RWPE1 (cell line): ENCODE measurements around the gene ZFR2.

Source experiments
- CTCF ChIA-PET: fragments of 350-600 bp; sonication (Branson Sonifier 250); formaldehyde crosslinking; extraction: SDS; loops from one replicate; lab custom pipeline; 2021; lab: Yijun Ruan, JAX
- POLR2A ChIA-PET: fragments of 400-600 bp; formaldehyde crosslinking; extraction: SDS; loops from one replicate; lab custom pipeline; 2020; ENCODE audit warnings: antibody characterized with exemption; ENCODE audit not compliant: low non-redundant PET; lab: Yijun Ruan, JAX
- DNase-seq: peaks from one replicate; pipeline ENCODE4 v3.0.0; 2012; ENCODE audit warnings: low spot score
- H3K27ac ChIP-seq: fragments of 450-650 bp; 2 replicates; pipeline ENCODE4 v1.5.1; 2017
- CTCF ChIP-seq: fragments of 450-650 bp; conservative IDR thresholded peaks from 2 replicates; pipeline ENCODE4 v1.5.1; 2017; ENCODE audit warnings: low read depth, mild to moderate bottlenecking

ZFR2 gene

GRCh38 chr19:3790209-3790734 is 78.6 kb downstream of the ZFR2 start:
- DNase-seq: no peak
- ChIA-PET CTCF (interaction anchor here (0.6 to 0.7 kb wide), 2 partner anchors 27 to 71 kb away, joined by 3 to 5 read pairs; no protein-coding TSS in a partner anchor), POLR2A (interaction anchor here (0.5 to 0.6 kb wide), 2 partner anchors 94 to 164 kb away, joined by 7 read pairs; no protein-coding TSS in a partner anchor)
- no peak for TF ChIP-seq CTCF
- H3K27ac ChIP-seq: no peak overlapping the region

GRCh38 chr19:3788996-3789778 is 79.7 kb downstream of the ZFR2 start:
- CTCF ChIA-PET: interaction anchor here (0.6 kb wide), 1 partner anchor 123 kb away, joined by 3 read pairs; no protein-coding TSS in a partner anchor

GRCh38 chr19:3785938-3786824 is 82.7 kb downstream of the ZFR2 start, which contains the start of gene MATK:
Gene MATK (minus strand): TSS chr19:3786381. CDS start chr19:3785135, 1,246 bp downstream.
- H3K27ac ChIP-seq: no peak within 1 kb of the TSS
- DNase-seq: peak; percentile 21
- CTCF ChIA-PET: no interaction called here
- POLR2A ChIA-PET: no interaction called here
- no peak for TF ChIP-seq CTCF

More at GRCh38 chr19:3788996-3789778, 79.7 kb downstream of the ZFR2 start:
- no peak overlapping the region for H3K27ac ChIP-seq
- DNase-seq: no peak
- no peak for TF ChIP-seq CTCF
- POLR2A ChIA-PET: no interaction called here

- H3K27ac ChIP-seq: no peak overlapping the region
- no peak for DNase-seq
- CTCF ChIA-PET: no interaction called here
- POLR2A ChIA-PET: no interaction called here
- TF ChIP-seq CTCF: no peak
Observed at GRCh38 chr19:3785451-3785937, 83.3 kb downstream of the ZFR2 start.

GRCh38 chr19:3784607-3785450 is 84.0 kb downstream of the ZFR2 start:
- TF ChIP-seq CTCF: no peak
- ChIA-PET CTCF (no interaction called here), POLR2A (no interaction called here)
- H3K27ac ChIP-seq: no peak overlapping the region
- DNase-seq: peak; percentile 64
